H9 (cell line): ENCODE measurements around the gene ARHGAP26. TPM values are rescaled to one million over a fixed set of nuclear protein-coding genes. Genes with fewer than 3 reads are reported as not detected.

ENCODE experiments used
- DNase-seq: peaks from one replicate; pipeline ENCODE4 v3.0.0-alpha.2; 2017
- H2AFZ ChIP-seq: one replicate; pipeline ENCODE4 v1.6.1; 2013; ENCODE audit warnings: mild to moderate bottlenecking, low read length, control low read depth, moderate library complexity
- H2AK5ac ChIP-seq: 2 replicates; pipeline ENCODE4 v1.6.1; 2013; ENCODE audit warnings: low read length, control low read depth, mixed read lengths; ENCODE audit not compliant: insufficient read length
- H2BK120ac ChIP-seq: one replicate; pipeline ENCODE4 v1.6.1; 2013; ENCODE audit warnings: low read depth, mild to moderate bottlenecking, low read length, control low read depth, inconsistent platforms; ENCODE audit not compliant: poor library complexity, severe bottlenecking
- H2BK12ac ChIP-seq: 2 replicates; pipeline ENCODE4 v1.6.1; 2013; ENCODE audit warnings: low read length, control low read depth, mixed read lengths, low read depth; ENCODE audit not compliant: insufficient read length
- H2BK15ac ChIP-seq: 2 replicates; pipeline ENCODE4 v1.6.1; 2013; ENCODE audit warnings: low read depth, low read length, control low read depth
- H2BK20ac ChIP-seq: one replicate; pipeline ENCODE4 v1.6.1; 2013; ENCODE audit warnings: low read depth, mild to moderate bottlenecking, low read length, control low read depth, inconsistent platforms; ENCODE audit not compliant: poor library complexity, severe bottlenecking
- H2BK5ac ChIP-seq: 2 replicates; pipeline ENCODE4 v1.6.1; 2013; ENCODE audit warnings: low read length, control low read depth, mixed read lengths; ENCODE audit not compliant: insufficient read length
- H3K14ac ChIP-seq: 2 replicates; pipeline ENCODE4 v1.6.1; 2013; ENCODE audit warnings: low read length, control low read depth; ENCODE audit not compliant: insufficient read depth
- H3K18ac ChIP-seq: 2 replicates; pipeline ENCODE4 v1.6.1; 2013; ENCODE audit warnings: low read depth, mild to moderate bottlenecking, mixed read lengths, low read length, control low read depth; ENCODE audit not compliant: insufficient read length
- H3K23ac ChIP-seq: 2 replicates; pipeline ENCODE4 v1.6.1; 2013; ENCODE audit warnings: low read length, control low read depth, mixed read lengths, low read depth; ENCODE audit not compliant: insufficient read length
- H3K23me2 ChIP-seq: 2 replicates; pipeline ENCODE4 v1.6.1; 2013; ENCODE audit warnings: low read depth, mild to moderate bottlenecking, mixed read lengths, low read length, control low read depth; ENCODE audit not compliant: insufficient read length, poor library complexity, severe bottlenecking
- H3K27ac ChIP-seq: 2 replicates; pipeline ENCODE4 v1.5.1; 2013; ENCODE audit warnings: low read length, control low read depth, mixed read lengths, low read depth; ENCODE audit not compliant: insufficient read length
- H3K27me3 ChIP-seq: 2 replicates; pipeline ENCODE4 v1.6.1; 2013; ENCODE audit warnings: low read length, control low read depth, inconsistent platforms; ENCODE audit not compliant: insufficient read depth
- H3K4ac ChIP-seq: 2 replicates; pipeline ENCODE4 v1.6.1; 2013; ENCODE audit warnings: low read depth, mild to moderate bottlenecking, control low read depth, inconsistent platforms, low read length, moderate library complexity
- H3K4me1 ChIP-seq: 2 replicates; pipeline ENCODE4 v1.6.1; 2013; ENCODE audit warnings: low read length, control low read depth, inconsistent platforms; ENCODE audit not compliant: insufficient read depth
- H3K4me2 ChIP-seq: 2 replicates; pipeline ENCODE4 v1.6.1; 2013; ENCODE audit warnings: low read length, control low read depth, mixed read lengths; ENCODE audit not compliant: insufficient read length, insufficient read depth
- H3K56ac ChIP-seq: 2 replicates; pipeline ENCODE4 v1.6.1; 2013; ENCODE audit warnings: low read depth, mild to moderate bottlenecking, mixed read lengths, low read length, control low read depth; ENCODE audit not compliant: insufficient read length
- H3K79me1 ChIP-seq: 2 replicates; pipeline ENCODE4 v1.6.1; 2013; ENCODE audit warnings: low read depth, mild to moderate bottlenecking, moderate library complexity, low read length, control low read depth, inconsistent platforms; ENCODE audit not compliant: insufficient read depth, poor library complexity, severe bottlenecking
- H3K79me2 ChIP-seq: 2 replicates; pipeline ENCODE4 v1.6.1; 2013; ENCODE audit warnings: low read length, control low read depth, inconsistent platforms; ENCODE audit not compliant: insufficient read depth
- H3K9ac ChIP-seq: 2 replicates; pipeline ENCODE4 v1.6.1; 2013; ENCODE audit warnings: low read length, control low read depth, mixed read lengths; ENCODE audit not compliant: insufficient read length; ENCODE audit errors: extremely low read depth
- H3K9me3 ChIP-seq: one replicate; pipeline ENCODE4 v1.6.1; 2013; ENCODE audit warnings: low read depth, low read length, inconsistent platforms; ENCODE audit not compliant: control insufficient read depth
- H3T11ph ChIP-seq: one replicate; pipeline ENCODE4 v1.6.1; 2013; ENCODE audit warnings: mild to moderate bottlenecking, low read length, control low read depth, inconsistent platforms
- H4K20me1 ChIP-seq: one replicate; pipeline ENCODE4 v1.6.1; 2013; ENCODE audit not compliant: control insufficient read depth, insufficient read length, insufficient read depth
- H4K5ac ChIP-seq: 2 replicates; pipeline ENCODE4 v1.6.1; 2013; ENCODE audit warnings: low read depth, mild to moderate bottlenecking, mixed read lengths, low read length, control low read depth; ENCODE audit not compliant: insufficient read length
- H4K8ac ChIP-seq: replicated peaks from 2 replicates; pipeline ENCODE4 v1.6.1; 2013; ENCODE audit warnings: low read length, control low read depth, mixed read lengths, low read depth; ENCODE audit not compliant: insufficient read length
- H4K91ac ChIP-seq: 2 replicates; pipeline ENCODE4 v1.6.1; 2013; ENCODE audit warnings: low read depth, mild to moderate bottlenecking, moderate library complexity, mixed read lengths, low read length, control low read depth; ENCODE audit not compliant: insufficient read length
- H3K27ac Mint-ChIP-seq, 3 experiments: 2 replicates in 2 of 3; 3 replicates in 1 of 3; pipeline ENCODE4 v1.8.0; 2020 to 2021; ENCODE audit warnings: mixed read lengths in 3 of 3, mild to moderate bottlenecking in 1 of 3, moderate library complexity in 1 of 3
- H3K27me3 Mint-ChIP-seq: 2 replicates; pipeline ENCODE4 v1.8.0; 2021; ENCODE audit warnings: low read depth, mild to moderate bottlenecking, moderate library complexity, mixed read lengths
- H3K36me3 Mint-ChIP-seq, 3 experiments: 2 replicates in 2 of 3; 3 replicates in 1 of 3; pipeline ENCODE4 v1.8.0; 2020 to 2021; ENCODE audit warnings: low read depth in 3 of 3, mixed read lengths in 3 of 3; ENCODE audit not compliant: insufficient read depth in 1 of 3
- H3K4me1 Mint-ChIP-seq, 2 experiments: 2 replicates each; pipeline ENCODE4 v1.8.0; 2020; ENCODE audit warnings: mixed read lengths in 2 of 2
- H3K4me3 Mint-ChIP-seq, 2 experiments: 2 replicates in 1 of 2; 3 replicates in 1 of 2; pipeline ENCODE4 v1.8.0; 2020 to 2021; ENCODE audit warnings: mild to moderate bottlenecking in 2 of 2, mixed read lengths in 2 of 2, moderate library complexity in 1 of 2
- H3K9me3 Mint-ChIP-seq, 2 experiments: 2 replicates in 1 of 2; 3 replicates in 1 of 2; pipeline ENCODE4 v1.8.0; 2020; ENCODE audit warnings: mild to moderate bottlenecking in 2 of 2, mixed read lengths in 2 of 2, moderate library complexity in 1 of 2
- WGBS: extraction: QIAGEN DNeasy Blood & Tissue Kit; methylation state at CpG from one replicate; pipeline ENCODE4 v1.1.7; 2013; ENCODE audit warnings: missing lambda C conversion rate, low lambda C conversion rate, mixed read lengths; ENCODE audit not compliant: insufficient read length; ENCODE audit errors: extremely low coverage; 5-methylcytosine and 5-hydroxymethylcytosine counted together
- total RNA-seq: library from RNA; stranded (reverse); gene quantifications from 2 replicates; pipeline ENCODE4 v1.2.1, GENCODE V29; 2021
- TF ChIP-seq, protein P1 (sequence below): fragments of 200-600 bp; sonication (generic); conservative IDR thresholded peaks from 3 replicates; pipeline ENCODE4 v1.8.0; 2021; ENCODE audit warnings: antibody characterized with exemption, mild to moderate bottlenecking

Gene ARHGAP26
- total RNA-seq, 1 experiment from 2014 or later = 13.8 TPM

DNA sequence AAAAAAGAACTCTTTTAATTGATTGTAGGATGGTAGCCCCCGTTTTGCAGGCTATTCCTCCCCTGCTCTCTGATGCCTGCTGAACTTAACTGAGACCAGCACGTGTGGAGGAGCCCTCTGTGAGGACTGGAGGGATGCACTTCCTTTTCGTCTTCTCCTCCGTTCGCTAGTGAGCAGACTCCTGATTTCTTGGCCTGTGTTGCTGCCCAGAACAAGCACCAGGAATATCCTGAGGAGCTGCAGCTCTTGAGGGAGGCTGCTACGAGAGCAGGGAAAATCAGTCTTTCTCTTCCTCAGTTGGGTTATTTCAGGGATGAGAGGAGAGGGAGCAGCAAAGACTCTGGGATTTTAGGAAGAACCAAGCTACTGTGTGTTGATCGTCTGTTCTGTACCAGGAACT, 74.7 kb downstream of the ARHGAP26 start:
- WGBS = no CpG with 5 or more reads among the region's 7 CpGs

More for the DNA sequence above, 74.7 kb downstream of the ARHGAP26 start:
- no peak overlapping the region for H2AFZ ChIP-seq
- no peaks in the 10 kb centered on the region for H3K79me1 ChIP-seq
- no peak overlapping the region for H3K4me2 ChIP-seq
- H3K9ac ChIP-seq = no peak overlapping the region
- no peaks in the 10 kb centered on the region for H3K36me3 Mint-ChIP-seq
- H3K18ac ChIP-seq = no peak overlapping the region
- H2BK20ac ChIP-seq = no peak overlapping the region
- no peak overlapping the region for H2AK5ac ChIP-seq
- no peak overlapping the region for H3K23ac ChIP-seq
- no peak overlapping the region for H4K91ac ChIP-seq
- no peak overlapping the region for H2BK15ac ChIP-seq
- no peaks in the 10 kb centered on the region; a peak in 1 of 5 replicates for H3K9me3 Mint-ChIP-seq
- no peaks in the 10 kb centered on the region for H3K9me3 ChIP-seq
- no peak overlapping the region for H2BK120ac ChIP-seq
- no peak overlapping the region for H3K4ac ChIP-seq
- H2BK12ac ChIP-seq = no peak overlapping the region
- no peak overlapping the region for H3K14ac ChIP-seq
- no peak overlapping the region for H3T11ph ChIP-seq
- H2BK5ac ChIP-seq = no peak overlapping the region
- no peaks in the 10 kb centered on the region for H3K27me3 ChIP-seq
- no peak overlapping the region for H4K5ac ChIP-seq
- H3K27ac Mint-ChIP-seq = no peak overlapping the region; a peak in 2 of 7 replicates
- H3K4me3 Mint-ChIP-seq = no peak overlapping the region
- no peaks in the 10 kb centered on the region for H3K23me2 ChIP-seq
- peaks cover 6% of the 10 kb centered on the region; the same call in 1 of the 2 replicates for H3K4me1 ChIP-seq
- H4K20me1 ChIP-seq = no peaks in the 10 kb centered on the region
- no peak for DNase-seq
- no peaks in the 10 kb centered on the region for H3K79me2 ChIP-seq
- H3K4me1 Mint-ChIP-seq = peaks cover 46 to 55% of the 10 kb centered on the region in 2 experiments
- no peak overlapping the region for H4K8ac ChIP-seq
- no peak overlapping the region for H3K27ac ChIP-seq
- H3K27me3 Mint-ChIP-seq = no peaks in the 10 kb centered on the region
- TF ChIP-seq, protein P1, sequence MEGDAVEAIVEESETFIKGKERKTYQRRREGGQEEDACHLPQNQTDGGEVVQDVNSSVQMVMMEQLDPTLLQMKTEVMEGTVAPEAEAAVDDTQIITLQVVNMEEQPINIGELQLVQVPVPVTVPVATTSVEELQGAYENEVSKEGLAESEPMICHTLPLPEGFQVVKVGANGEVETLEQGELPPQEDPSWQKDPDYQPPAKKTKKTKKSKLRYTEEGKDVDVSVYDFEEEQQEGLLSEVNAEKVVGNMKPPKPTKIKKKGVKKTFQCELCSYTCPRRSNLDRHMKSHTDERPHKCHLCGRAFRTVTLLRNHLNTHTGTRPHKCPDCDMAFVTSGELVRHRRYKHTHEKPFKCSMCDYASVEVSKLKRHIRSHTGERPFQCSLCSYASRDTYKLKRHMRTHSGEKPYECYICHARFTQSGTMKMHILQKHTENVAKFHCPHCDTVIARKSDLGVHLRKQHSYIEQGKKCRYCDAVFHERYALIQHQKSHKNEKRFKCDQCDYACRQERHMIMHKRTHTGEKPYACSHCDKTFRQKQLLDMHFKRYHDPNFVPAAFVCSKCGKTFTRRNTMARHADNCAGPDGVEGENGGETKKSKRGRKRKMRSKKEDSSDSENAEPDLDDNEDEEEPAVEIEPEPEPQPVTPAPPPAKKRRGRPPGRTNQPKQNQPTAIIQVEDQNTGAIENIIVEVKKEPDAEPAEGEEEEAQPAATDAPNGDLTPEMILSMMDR = no peak
- H3K56ac ChIP-seq = no peak overlapping the region
